NOMO-1 treated with DMSO at 0.1 percent for 48 hours (cell line): ENCODE results near the gene BCCIP.

Experiments
- DNase-seq: peaks from one replicate; lab custom pipeline; 2025; ENCODE audit not compliant: unreplicated experiment; lab: John Stamatoyannopoulos, UW

BCCIP gene

DNA sequence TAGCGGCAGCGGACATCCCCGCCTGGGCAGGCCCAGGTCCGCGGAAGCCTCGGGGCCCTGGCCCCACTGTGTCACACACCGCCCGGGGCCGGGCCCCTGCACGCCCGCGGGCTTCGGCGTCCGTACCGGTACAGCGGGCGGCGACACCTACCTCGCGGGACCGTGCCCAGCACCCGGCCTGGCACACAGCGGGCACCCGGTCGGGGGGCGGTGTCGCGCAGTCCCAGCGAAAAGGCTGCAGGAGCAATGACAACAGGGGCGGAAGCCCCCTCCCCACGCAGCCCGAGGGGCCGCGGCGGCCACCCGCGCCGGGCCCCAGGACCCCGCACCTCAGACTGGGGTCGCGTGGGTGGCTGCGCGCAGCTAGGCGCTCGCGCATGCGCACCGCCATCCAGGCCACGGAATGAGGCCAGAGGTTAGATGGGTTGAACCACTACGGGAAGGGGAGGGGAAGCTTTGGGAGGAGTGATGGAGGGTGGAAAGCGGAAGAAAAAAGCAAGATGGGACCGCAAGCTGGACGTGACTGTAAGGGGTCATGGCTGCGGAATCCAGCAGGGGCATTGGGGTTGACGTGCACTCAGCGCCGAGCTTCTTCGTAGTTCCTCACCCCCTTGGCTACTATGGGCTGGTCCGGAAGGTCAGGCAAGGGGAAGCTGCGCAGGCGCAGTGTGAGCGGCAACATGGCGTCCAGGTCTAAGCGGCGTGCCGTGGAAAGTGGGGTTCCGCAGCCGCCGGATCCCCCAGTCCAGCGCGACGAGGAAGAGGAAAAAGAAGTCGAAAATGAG, at the start of gene BCCIP, which contains the start of gene UROS:
BCCIP (plus strand) TSS at position 669 of the 785 bp plus-strand sequence; CDS start at position 681, 12 bp downstream.
UROS (minus strand) TSS at position 381 of the 785 bp plus-strand sequence. CDS start 6,759 bp downstream, outside the sequence.
- peak; percentile 87 for DNase-seq

DNA sequence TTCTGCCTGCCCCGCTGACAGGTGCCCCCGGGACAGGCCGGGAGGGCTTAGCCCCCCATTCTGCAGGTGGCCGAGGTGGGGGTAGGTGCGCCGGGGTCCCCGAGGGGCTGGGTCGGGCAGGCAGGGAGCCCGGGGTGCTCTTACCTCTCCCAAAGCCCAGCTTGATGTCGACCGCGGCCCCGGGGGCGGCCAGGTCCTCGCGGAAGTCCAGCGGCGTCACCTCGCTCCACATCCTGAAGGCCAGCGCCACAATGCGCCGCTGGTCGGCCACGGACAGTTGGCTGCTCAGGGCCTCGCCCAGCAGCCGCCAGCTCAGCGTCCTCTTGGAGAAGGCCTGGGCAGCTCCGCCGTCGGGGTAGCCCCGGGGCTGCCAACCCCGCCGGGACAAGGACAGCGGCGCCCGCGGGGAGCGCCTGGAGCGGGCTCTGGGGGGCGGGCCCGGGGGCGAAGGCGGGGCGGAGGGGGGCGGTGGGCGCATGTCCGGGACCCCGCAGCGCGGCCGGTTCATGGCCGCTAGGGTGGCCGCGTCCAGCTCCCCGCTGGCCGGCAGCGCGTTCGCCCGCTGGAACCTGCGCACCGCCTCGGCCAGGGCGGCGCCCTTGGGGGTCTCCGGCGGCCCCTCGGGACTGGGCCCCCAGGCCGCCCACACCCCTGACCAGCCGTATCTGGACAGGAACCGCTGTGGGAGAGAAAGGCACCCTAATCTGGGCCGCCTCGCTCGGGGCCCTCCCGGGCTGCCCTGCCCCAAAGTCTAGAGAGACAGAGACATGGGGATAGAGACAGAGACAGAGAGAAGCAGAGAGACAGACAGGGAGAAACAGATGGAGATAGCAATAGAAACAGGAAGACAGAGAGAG, 49.4 kb upstream of the BCCIP start:
- DNase-seq = no peak

DNA sequence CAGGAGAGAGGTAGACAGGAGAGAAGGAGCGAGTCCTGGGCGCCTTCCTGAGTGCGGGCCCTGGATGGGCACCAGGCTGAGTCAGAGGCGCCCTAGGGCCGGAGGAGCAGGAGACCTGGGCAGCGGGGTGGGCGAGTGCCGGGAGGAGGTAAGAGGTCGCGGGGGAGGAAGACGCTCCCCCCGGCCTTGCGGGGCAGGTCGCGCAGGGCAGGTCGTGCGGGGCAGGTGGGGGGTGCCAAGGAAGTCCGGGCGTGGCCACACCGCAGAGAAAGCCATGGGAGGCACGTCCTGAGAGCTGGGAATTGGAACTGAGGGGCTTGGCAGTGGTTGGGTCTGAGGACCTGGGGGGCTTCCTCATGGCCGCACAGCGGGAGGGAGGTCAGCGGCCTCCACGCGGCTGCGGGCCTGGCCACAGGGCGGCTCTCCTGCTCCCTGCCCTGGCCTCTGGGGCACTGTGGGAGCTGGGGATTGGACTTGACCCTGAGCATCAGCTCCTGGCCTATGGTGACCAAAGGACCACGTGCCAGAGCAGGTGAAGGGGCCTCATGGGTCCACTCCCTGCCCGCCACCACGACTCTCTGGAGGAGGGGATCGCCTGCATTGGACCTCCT, 48.7 kb upstream of the BCCIP start:
- DNase-seq = no peak

DNA sequence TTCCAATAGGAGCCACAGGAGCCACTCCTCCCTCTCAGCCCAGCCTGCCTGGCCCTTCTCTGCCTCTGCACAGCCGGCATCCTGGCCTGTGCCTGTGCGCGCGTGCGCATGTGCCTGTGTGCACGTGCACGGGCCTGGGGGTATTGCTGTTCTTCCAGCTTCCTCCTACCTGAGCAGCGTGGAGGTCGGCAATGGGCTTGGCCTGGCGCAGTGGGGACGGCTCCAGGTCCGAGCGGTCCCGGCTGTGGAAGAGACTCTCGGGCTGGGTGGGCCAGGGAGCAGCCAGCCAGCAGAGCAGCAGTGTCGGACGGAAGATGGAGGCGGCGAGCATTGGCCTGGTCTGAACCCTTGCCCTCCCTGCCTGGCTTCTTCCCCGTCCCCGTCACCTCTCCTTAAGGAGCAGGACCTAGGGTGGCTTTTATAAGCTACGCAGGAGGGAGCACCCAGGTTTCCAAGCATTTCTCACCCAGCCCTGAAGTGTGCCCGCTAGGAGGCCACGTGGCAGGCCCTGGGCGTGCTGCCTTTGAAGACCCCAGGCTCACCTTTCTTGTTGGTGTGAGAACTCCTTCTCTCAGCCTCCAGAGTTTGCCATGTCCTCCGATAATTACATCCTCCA, 47.7 kb upstream of the BCCIP start, which contains the start of gene MMP21:
MMP21 (minus strand) TSS at position 331 of the 616 bp plus-strand sequence; CDS start at position 331, 0 bp downstream.
- no peak for DNase-seq

DNA sequence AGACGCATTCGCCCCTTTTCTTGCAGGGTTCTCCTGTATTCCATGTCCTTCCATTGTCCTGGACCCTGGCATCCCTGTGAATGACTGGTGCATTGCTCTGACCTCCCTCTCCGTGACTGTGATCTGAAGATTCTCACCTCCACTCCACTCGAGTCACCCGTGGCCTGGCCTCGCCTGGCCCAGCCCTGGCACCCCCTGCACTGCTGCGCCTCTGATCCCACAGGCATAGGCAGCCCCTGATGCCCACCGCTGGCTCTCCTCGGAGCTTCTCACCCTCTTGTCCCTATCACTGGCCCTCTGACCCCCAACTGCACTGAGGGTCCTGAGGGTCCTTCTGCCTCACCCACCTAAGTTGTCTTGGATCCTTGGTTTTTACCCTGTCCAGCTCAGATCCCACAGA, 45.5 kb upstream of the BCCIP start:
- no peak for DNase-seq

DNA sequence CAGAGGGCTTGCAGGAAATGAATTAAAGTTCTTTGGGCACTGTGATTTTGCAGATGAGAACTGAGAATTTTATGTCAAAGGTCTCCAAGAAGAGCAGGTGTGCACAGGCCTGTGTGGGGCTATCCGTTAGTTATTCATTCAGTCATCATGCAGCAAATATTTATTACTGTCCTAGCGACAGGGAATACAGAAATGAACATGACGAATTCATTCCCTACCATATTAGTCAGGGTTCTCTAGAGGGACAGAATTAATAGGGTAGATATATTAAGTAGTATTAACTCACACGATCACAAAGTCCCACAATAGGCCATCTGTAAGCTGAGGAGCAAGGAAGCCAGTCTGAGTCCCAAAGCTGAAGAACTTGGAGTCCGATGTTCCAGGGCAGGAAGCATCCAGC, 44.8 kb upstream of the BCCIP start:
- no peak for DNase-seq

DNA sequence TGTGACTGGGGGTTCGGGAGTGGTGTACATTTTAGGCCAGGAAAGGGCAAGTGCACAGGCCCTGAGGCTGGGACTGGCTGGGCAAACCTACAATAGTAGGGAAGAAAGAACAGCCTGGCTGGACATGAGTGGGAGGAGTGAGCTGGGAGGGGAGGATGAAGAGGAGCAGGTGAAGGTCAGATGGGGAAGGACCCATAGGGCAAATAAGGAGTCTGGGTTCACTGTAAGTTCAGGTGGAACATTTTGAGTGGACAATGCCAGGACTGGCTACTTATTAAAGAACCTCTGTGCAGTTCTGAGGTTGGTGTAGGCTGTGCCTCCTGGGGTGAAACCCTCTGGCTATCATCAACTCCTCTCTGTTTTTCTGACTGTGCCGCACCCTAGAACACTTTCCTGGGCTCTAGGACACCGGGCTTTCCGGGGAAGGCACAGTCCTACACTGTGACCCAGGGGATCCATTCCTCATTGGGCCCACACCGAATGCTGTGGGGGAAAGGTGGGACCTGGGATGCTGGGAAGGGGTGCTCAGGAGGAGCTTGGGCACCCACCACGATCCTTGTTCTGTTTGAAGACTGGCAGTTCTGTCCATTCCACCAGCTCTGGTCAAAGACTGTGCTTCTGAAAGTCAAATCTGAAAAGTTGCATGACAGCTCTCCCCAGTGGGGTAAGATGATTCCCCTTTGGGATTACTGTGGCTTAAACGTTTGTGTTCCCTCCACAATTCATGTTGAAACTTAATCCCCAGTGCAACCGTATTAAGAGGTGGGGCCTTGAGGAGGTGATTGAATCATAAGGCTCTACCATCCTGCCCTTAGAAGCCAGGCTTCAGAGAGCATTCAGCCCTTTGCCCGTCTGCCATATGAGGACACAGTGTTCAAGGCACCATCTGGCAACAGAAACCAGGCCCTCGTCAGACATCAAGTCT, 43.7 kb upstream of the BCCIP start:
- DNase-seq = no peak

DNA sequence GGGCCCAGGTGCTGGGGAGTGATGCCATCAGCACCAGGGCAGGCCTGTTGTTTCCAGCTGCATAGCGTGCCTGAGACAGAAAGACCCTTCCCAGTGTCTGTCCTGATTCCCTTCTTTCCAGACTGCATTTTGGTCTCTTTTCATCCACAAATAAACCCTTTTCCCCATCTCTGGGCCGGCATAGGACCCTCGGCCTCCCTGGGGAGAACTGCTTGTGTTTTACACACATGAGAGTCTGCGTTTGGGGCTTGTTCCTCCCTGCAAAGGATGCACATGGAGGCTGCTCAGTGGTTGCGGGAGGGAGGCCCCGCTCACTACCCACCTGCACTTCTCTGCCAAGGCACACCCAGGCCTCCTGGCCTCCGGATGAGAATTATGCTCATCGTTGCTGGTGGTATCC, 42.0 kb upstream of the BCCIP start:
- no peak for DNase-seq

DNA sequence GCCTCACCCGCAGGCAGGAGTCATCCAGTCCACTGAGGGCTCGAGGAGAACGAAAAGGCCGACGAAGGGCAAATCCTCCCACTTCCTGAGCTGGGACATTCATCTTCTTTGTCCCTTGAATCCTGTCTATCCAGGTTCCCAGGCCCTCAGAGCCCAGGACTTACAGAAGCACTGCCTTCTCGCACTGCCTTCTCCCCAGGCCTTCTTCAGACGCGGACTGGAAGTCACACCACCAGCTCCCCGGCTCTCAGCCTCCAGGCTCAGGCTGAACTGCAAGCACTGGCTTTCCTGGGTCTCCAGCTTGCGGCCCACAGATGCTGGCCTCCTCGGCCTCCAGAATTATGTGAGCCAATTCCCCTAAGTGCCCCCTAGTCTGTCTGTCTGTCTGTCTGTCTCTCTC, 41.3 kb upstream of the BCCIP start:
- no peak for DNase-seq

DNA sequence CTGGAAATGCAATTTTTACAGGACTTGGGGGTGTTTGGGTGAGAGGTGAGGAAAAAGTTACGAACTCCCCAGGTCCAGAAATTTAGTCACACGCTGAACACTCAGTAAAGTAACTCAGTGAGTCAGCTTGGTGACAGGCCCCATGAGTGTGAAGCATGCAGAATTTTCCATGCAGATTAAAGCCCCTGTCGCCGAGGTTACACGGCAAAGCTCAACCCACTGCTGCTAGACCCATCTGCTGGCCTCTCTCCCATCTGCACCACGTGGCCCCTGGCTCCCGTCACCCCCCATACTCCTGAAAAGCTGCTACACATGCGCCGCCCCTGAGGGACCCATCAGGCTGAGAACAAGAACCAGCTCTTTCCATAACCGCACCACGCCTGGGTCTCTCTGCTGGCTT, 40.7 kb upstream of the BCCIP start:
- no peak for DNase-seq

DNA sequence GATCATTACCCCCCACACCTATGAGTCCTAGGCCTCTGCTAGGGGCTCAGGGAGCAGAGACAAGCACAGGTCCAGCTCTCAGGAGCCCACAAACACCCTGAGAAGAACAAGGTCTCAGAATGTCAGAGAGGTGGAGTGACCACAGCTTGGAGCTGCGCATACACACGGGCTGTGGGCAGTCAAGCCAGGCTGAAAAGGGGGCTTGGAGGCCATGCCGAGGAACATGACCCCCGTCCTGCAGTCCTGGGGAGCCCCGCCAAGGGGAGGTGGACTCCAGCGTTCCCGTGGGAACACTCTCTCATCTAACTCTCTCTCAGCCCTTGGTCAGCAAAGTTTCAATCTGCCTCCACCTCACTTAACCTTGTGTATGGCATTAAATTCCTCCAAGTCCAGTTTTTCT, 39.9 kb upstream of the BCCIP start:
- no peak for DNase-seq

DNA sequence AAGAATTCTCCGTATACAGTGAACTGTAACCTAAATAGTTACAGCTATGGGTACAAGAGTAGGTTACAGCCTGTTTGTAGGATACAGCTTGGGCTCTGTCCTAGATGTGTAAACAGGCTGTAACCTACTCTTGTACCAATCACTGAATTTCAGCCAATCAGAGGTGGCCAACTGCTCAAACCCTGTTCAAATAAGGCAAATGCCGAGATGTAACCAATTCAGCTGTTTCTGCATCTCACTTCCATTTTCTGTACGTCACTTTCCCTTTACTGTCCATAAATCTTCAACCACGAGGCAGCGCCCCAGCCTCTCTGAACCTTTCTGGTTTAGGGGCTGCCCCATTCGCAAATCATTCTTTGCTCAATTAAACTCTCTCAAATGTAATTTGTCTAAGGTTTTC, 39.4 kb upstream of the BCCIP start:
- DNase-seq = peak; percentile 25

DNA sequence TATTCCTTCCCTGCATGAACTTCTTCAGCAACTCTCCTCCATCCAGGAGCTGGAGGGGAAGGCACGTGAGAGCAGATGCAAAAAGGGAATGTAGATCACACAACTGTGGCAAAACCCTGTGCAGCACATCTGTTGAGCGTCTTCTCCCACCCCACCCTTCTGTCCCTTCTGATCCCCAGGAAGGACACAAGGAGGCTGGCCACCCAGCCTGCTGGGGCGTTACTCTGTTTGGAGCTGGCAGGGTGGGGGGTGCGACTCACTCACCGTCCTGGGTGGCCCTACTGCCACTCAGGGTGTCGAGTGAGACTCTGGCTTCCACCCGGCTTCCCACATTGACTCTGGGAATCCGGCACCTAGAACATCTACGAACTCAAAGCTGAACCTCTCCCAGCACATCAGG, 37.6 kb upstream of the BCCIP start:
- DNase-seq = no peak

DNA sequence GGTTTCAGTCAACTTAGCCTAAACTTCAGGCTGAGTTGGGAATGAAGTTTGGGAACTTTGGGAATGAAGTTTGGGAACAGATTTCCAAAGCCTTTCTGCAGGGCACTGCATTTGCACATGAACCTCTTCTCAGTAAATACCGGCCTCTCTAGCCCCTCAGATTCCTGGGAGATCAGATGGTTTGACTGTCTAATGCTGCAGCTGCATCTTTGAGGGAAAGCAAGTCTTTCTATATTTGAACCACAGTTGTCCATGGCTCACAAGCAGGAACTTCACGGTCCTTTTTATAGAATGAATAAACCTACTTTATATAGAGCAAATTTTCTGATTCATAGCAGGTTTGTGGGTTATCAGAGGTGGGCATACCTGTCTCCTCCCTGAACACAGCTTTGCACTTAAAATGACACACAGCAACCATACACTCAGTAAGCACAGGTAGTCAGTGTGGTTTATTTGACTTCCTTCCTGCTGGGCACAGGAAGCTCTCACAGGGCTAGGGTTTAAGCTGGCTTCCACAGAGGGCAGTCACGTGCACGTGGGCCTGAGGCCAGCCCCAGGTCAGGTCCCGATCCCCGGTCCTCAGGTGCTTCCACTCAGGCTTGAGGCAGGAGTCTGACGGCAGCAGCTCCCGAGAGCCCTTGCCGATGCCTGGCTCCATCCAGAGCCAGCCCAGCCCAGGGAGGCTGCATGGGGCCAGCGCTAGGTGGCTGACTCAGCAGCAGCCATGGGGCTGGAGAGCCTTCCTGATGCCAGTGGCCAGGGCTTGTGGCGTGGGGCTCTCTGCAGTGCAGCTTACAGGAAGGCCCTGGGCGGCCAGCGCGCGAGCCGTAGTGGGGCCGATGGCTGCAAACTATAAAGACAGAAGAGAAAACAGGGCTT, 35.0 kb upstream of the BCCIP start:
- no peak for DNase-seq

DNA sequence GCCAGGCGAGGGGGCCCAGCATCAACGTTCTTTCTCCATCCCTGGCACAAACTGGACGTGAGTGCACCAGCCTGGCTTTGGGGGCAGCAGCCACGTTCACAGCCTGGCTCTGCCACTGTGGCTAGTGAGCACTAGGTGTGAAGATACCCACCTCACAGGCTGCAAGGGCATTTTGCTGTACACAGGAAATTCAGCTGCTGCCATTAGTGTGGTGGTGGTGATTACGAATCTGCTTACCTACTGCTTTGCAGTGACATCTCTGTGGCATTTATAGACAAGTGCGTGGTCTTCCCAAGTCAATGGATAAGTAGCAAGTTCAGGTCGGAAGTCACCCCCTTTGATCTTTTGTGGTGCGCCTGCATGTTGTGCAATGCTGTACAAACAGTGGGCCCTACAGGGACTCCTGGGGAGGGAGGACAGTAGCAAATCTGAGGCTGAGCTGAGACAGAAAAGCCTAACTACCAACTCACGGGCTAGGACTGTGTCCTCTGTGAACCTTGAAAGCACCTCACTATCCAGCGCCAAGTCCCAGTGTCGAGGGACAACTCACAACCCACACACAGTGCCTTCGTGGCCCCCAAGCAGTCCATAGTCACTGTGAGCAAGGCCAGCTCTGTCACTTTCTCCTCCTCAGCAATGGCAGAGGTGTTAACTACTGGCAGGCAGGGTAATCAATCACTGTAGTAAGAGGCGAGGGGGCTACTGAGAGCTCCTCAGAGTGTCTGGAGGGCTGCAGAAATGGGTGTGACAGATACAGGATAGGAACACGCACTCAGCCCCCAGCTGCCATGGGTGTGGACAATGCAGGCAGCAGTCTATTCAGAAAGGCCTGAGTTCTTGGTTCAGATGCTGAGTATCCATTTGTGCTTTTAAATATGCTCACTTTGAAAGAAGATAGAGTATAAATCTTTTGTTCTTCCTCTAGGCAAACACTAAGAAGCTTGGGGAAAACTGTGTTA, 30.7 kb upstream of the BCCIP start:
- DNase-seq = no peak

DNA sequence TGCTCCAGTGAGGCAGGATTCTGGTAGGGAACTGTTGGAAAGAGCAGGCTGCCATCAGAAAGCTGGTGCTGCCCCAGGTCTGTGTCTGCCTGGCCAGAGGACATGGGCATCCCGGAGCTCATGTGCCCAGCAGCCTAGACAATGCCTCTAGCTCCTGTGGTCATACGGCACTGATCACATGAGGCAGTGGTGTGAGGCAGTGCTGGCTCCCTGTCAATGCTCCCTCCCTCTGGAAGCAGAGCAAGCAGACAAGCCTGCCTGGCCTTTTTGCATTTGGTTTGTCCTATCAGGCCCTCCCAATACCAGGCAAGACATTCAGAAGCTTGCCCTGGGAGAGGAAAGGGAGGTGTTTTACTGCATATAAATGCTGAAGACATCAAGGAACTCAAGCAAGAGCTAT, 28.2 kb upstream of the BCCIP start:
- DNase-seq = no peak

DNA sequence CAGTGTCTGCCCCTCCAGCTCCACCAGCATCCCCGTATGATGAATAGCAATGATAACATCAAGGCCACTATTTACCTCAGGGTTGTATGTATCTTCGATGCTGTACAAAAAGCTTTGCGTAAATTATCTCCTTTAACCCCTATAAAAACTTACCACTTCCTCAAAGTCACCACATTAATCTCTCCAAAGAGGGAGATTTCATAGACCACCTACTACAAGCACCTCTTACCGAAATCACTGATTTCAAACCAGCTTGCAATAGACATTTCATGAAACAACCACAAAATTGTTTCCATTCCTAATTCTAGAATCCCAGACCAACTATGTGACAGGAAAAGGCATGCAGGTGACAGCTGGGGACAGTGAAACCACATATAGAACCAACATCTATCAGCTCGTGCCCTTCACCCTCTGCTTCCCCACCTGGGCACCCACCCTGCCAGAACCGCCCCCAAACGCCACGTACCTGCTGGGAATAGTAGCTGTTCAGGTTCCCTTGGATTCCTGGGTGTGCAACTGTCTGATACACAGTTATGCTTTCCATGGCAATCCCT, 27.6 kb upstream of the BCCIP start:
- DNase-seq = no peak

DNA sequence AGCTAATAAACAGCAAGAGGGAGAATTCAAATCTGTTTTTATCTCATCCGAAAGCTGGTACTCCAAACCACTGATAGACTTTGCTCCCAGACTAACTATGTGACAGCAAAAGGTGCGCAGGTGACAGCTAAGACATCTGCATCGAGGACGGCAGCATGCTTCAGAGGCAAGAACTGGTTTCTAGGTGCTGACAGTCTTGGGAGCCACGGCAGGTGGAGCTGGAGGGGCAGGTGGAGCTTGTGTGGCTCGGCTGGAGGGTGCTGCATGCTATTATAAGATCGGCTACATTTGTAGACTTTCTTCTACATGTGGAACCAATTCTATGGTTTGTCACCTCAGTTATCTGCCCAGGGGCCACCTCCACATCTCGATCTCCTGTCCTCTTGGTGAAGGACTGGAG, 25.9 kb upstream of the BCCIP start:
- no peak for DNase-seq
